ENCODE data around the gene SPATA31C1.

GRCh38 chr9:87891754-87892153 is 26.0 kb upstream of the SPATA31C1 start:
- no peak for TF ChIP-seq POLR2A (IDR thresholded peaks at IDR 0.05; ENCODE audit: insufficient read depth in 1 of 2, low read depth in 2 of 2, low read length in 2 of 2)
- no peak for TF ChIP-seq FOXA3 (CRISPR knock-in tag; IDR thresholded peaks at IDR 0.05)
- TF ChIP-seq ZNF781 (CRISPR knock-in tag; IDR thresholded peaks at IDR 0.05; ENCODE audit: borderline replicate concordance, not compliant biosample characterization), result no peak
- TF ChIP-seq EZH2 (conservative IDR thresholded peaks at IDR 0.05; ENCODE audit: low read depth, low read length), result no peak
- TF ChIP-seq ZNF652 (CRISPR knock-in tag; IDR thresholded peaks at IDR 0.05; ENCODE audit: borderline replicate concordance, low read depth), result no peak
- no peak for TF ChIP-seq ZNF891 (CRISPR knock-in tag; IDR thresholded peaks at IDR 0.05)
- no peak for TF ChIP-seq MAFK (conservative IDR thresholded peaks at IDR 0.05 in 1 of 2, IDR thresholded peaks at IDR 0.05 in 1 of 2; ENCODE audit: low read length in 2 of 2)
- TF ChIP-seq FOXK2 (IDR thresholded peaks at IDR 0.05), result no peak
